Natural killer cell (primary cell): Measurements from ENCODE around the gene SFRP5. TPM values are rescaled to one million over a fixed set of nuclear protein-coding genes. Genes with fewer than 3 reads are reported as not detected.

Experiments used
- ATAC-seq, 3 donors: fragments of 150-1000 bp in 2 of 3; fragments of 200-7000 bp in 1 of 3; cut with Tn5 transposase; 1 replicate in 1 of 3; 2 replicates in 2 of 3; pipeline ENCODE4 v1.10.0; 2021; ENCODE audit warnings: mild to moderate bottlenecking in 2 of 3, moderate library complexity in 2 of 3
- DNase-seq, 2 donors: peaks; one replicate each; pipeline versions ENCODE4 v3.0.0 to v3.0.0-alpha.2; 2013 to 2021; ENCODE audit warnings: mixed read lengths in 1 of 2
- H3K27ac ChIP-seq: one replicate; pipeline ENCODE4 v1.5.1; 2013; ENCODE audit warnings: mild to moderate bottlenecking, low read length
- H3K27me3 ChIP-seq: one replicate; pipeline ENCODE4 v1.6.1; 2013; ENCODE audit warnings: low read length; ENCODE audit not compliant: control insufficient read depth, insufficient read depth
- H3K36me3 ChIP-seq: one replicate; pipeline ENCODE4 v1.6.1; 2013; ENCODE audit warnings: low read length; ENCODE audit not compliant: control insufficient read depth, insufficient read depth
- H3K4me1 ChIP-seq: one replicate; pipeline ENCODE4 v1.6.1; 2013; ENCODE audit warnings: low read length; ENCODE audit not compliant: control insufficient read depth, insufficient read depth
- H3K4me3 ChIP-seq: one replicate; pipeline ENCODE4 v1.5.1; 2013; ENCODE audit warnings: low read length
- H3K9me3 ChIP-seq: one replicate; pipeline ENCODE4 v1.6.1; 2013; ENCODE audit warnings: low read length; ENCODE audit not compliant: control insufficient read depth, insufficient read depth
- H3K27ac Mint-ChIP-seq, 2 donors: one replicate each; pipeline ENCODE4 v1.8.0; 2022; ENCODE audit warnings: mild to moderate bottlenecking in 2 of 2, mixed read lengths in 2 of 2, moderate library complexity in 1 of 2
- H3K27me3 Mint-ChIP-seq, 2 donors: one replicate each; pipeline ENCODE4 v1.8.0; 2022; ENCODE audit warnings: low read depth in 2 of 2, mixed read lengths in 2 of 2
- H3K36me3 Mint-ChIP-seq: one replicate; pipeline ENCODE4 v1.8.0; 2022; ENCODE audit warnings: mixed read lengths
- H3K4me1 Mint-ChIP-seq, 2 donors: one replicate each; pipeline ENCODE4 v1.8.0; 2022; ENCODE audit warnings: mixed read lengths in 2 of 2
- H3K4me3 Mint-ChIP-seq: one replicate; pipeline ENCODE4 v1.8.0; 2022; ENCODE audit warnings: mild to moderate bottlenecking, moderate library complexity, mixed read lengths
- H3K9me3 Mint-ChIP-seq, 2 donors: one replicate each; pipeline ENCODE4 v1.8.0; 2022; ENCODE audit warnings: mixed read lengths in 2 of 2
- CTCF ChIP-seq: fragments of 200-600 bp; IDR thresholded peaks from one replicate; pipeline ENCODE4 v1.8.0; 2022; ENCODE audit warnings: antibody characterized with exemption
- WGBS: methylation state at CpG from one replicate; pipeline ENCODE4 v1.1.7; 2013; ENCODE audit warnings: missing lambda C conversion rate; ENCODE audit not compliant: insufficient coverage; 5-methylcytosine and 5-hydroxymethylcytosine counted together
- intact Hi-C: fragments of 100-400 bp; cut with micrococcal nuclease; formaldehyde crosslinking; loops from one replicate; pipeline ENCODE4 v1.14.2; 2022
- total RNA-seq, 4 donors: library from RNA; stranded (reverse); fragments of 120-200 nt in 1 of 4; gene quantifications; one replicate each; pipeline versions ENCODE4 v1.2.3 to v1.2.4, GENCODE V29; 2013 to 2022

Gene SFRP5
- total RNA-seq, 3 donors from 2014 or later (not counting 1 experiment from before 2014, with no cell fraction given) = not detected

GRCh38 chr10:97766106-97766810 lies 5.5 kb downstream of the SFRP5 start:
- no peak for ATAC-seq
- Histone ChIP-seq H3K4me3 (no peak overlapping the region), H3K27ac (no peak overlapping the region), H3K27me3 (peaks cover 3% of the 10 kb centered on the region), H3K36me3 (peaks cover 15% of the 10 kb centered on the region), H3K9me3 (no peaks in the 10 kb centered on the region), H3K4me1 (peaks cover under 1% of the 10 kb centered on the region)
- Mint-ChIP-seq H3K27me3 (peaks cover 23 to 27% of the 10 kb centered on the region in 2 donors), H3K27ac (no peak overlapping the region), H3K9me3 (no peaks in the 10 kb centered on the region), H3K4me3 (no peak overlapping the region), H3K36me3 (no peaks in the 10 kb centered on the region), H3K4me1 (peaks cover 0 to 18% of the 10 kb centered on the region in 2 donors)
- DNase-seq = no peak
- intact Hi-C loops = no loop called here
- 95% methylated on average over 13 of the region's 13 CpGs for WGBS
- no peak for TF ChIP-seq CTCF

GRCh38 chr10:97765201-97765600 lies 6.6 kb downstream of the SFRP5 start:
- no peaks in the 10 kb centered on the region for H3K9me3 Mint-ChIP-seq
- H3K27ac Mint-ChIP-seq = no peak overlapping the region
- H3K27ac ChIP-seq = no peak overlapping the region
- no peak for DNase-seq
- H3K4me3 ChIP-seq = no peak overlapping the region
- ATAC-seq = no peak
- 91% methylated on average over 15 of the region's 15 CpGs for WGBS
- no peaks in the 10 kb centered on the region for H3K27me3 ChIP-seq
- H3K36me3 Mint-ChIP-seq = no peaks in the 10 kb centered on the region
- H3K36me3 ChIP-seq = peaks cover 22% of the 10 kb centered on the region
- H3K9me3 ChIP-seq = no peaks in the 10 kb centered on the region
- peaks cover 0 to 9% of the 10 kb centered on the region in 2 donors for H3K4me1 Mint-ChIP-seq
- H3K4me3 Mint-ChIP-seq = no peak overlapping the region
- no peak for TF ChIP-seq CTCF
- intact Hi-C loops = no loop called here
- no peaks in the 10 kb centered on the region for H3K4me1 ChIP-seq
- peaks cover 12 to 17% of the 10 kb centered on the region in 2 donors for H3K27me3 Mint-ChIP-seq

- H3K4me1 Mint-ChIP-seq = peaks cover 0 to 9% of the 10 kb centered on the region in 2 donors
- H3K27me3 ChIP-seq = no peaks in the 10 kb centered on the region
- no peak overlapping the region for H3K4me3 ChIP-seq
- intact Hi-C loops = no loop called here
- H3K9me3 Mint-ChIP-seq = no peaks in the 10 kb centered on the region
- no peaks in the 10 kb centered on the region for H3K4me1 ChIP-seq
- H3K36me3 Mint-ChIP-seq = no peaks in the 10 kb centered on the region
- no peak for TF ChIP-seq CTCF
- H3K27me3 Mint-ChIP-seq = peaks cover 6 to 15% of the 10 kb centered on the region in 2 donors
- no peak overlapping the region for H3K4me3 Mint-ChIP-seq
- WGBS = 66% methylated on average over 5 of the region's 7 CpGs
- H3K27ac Mint-ChIP-seq = peak overlapping the region in 1 of 2 donors; percentile 50
- H3K36me3 ChIP-seq = peaks cover 28% of the 10 kb centered on the region
- no peaks in the 10 kb centered on the region for H3K9me3 ChIP-seq
- ATAC-seq (no peak), DNase-seq (no peak)
- H3K27ac ChIP-seq = no peak overlapping the region
Observed at GRCh38 chr10:97764519-97764931, 7.3 kb downstream of the SFRP5 start.

GRCh38 chr10:97763947-97764346 lies 7.9 kb downstream of the SFRP5 start:
- no peaks in the 10 kb centered on the region for H3K4me1 ChIP-seq
- no peaks in the 10 kb centered on the region for H3K9me3 ChIP-seq
- DNase-seq (no peak), ATAC-seq (no peak)
- no peaks in the 10 kb centered on the region for H3K27me3 ChIP-seq
- H3K9me3 Mint-ChIP-seq = no peaks in the 10 kb centered on the region
- no peak overlapping the region for H3K27ac ChIP-seq
- no peaks in the 10 kb centered on the region for H3K36me3 Mint-ChIP-seq
- H3K4me3 Mint-ChIP-seq = no peak overlapping the region
- peaks cover 0 to 9% of the 10 kb centered on the region in 2 donors for H3K4me1 Mint-ChIP-seq
- peaks cover 34% of the 10 kb centered on the region for H3K36me3 ChIP-seq
- H3K4me3 ChIP-seq = no peak overlapping the region
- no peak for TF ChIP-seq CTCF
- H3K27me3 Mint-ChIP-seq = peaks cover 0 to 11% of the 10 kb centered on the region in 2 donors
- no peak overlapping the region for H3K27ac Mint-ChIP-seq
- intact Hi-C loops = no loop called here
- WGBS = 96% methylated on average over 3 of the region's 3 CpGs
